KOPT-K1 (cell line): ENCODE data around the gene UNCX.
"Not testable (repeated sequence)": the region's sequence is repeated elsewhere in the genome, so short reads cannot be mapped to it uniquely, and the experiment has no call there.

ENCODE experiments used
- H3K27ac ChIP-seq: fragments of 200-600 bp; sonication (generic); 2 replicates; pipeline ENCODE4 v1.5.1; 2016; ENCODE audit warnings: antibody characterized with exemption, mild to moderate bottlenecking, low read depth, low read length; ENCODE audit not compliant: poor library complexity, severe bottlenecking
- H3K36me3 ChIP-seq: fragments of 200-600 bp; sonication (generic); 2 replicates; pipeline ENCODE4 v1.5.1; 2017; ENCODE audit warnings: antibody characterized with exemption, mild to moderate bottlenecking, low read length, moderate library complexity; ENCODE audit not compliant: insufficient read depth
- H3K9me3 ChIP-seq: fragments of 200-600 bp; sonication (generic); 2 replicates; pipeline ENCODE4 v1.5.1; 2017; ENCODE audit warnings: antibody characterized with exemption, low read length, mild to moderate bottlenecking; ENCODE audit not compliant: insufficient read depth, poor library complexity, severe bottlenecking

The UNCX gene

GRCh38 chr7:1264345-1265280 lies 31.9 kb downstream of the UNCX start:
- Histone ChIP-seq H3K27ac (no peak overlapping the region), H3K9me3 (no peaks in the 10 kb centered on the region), H3K36me3 (no peaks in the 10 kb centered on the region)

- Histone ChIP-seq H3K36me3 (no peaks in the 10 kb centered on the region), H3K9me3 (peaks cover 3% of the 10 kb centered on the region), H3K27ac (no peak overlapping the region)
These were observed 34.6 kb downstream of the UNCX start for GRCh38 chr7:1267016-1267900.

- Histone ChIP-seq H3K9me3 (peaks cover 4% of the 10 kb centered on the region), H3K36me3 (no peaks in the 10 kb centered on the region), H3K27ac (no peak overlapping the region)
These were observed 35.6 kb downstream of the UNCX start for GRCh38 chr7:1268076-1268815.

GRCh38 chr7:1268866-1269265 lies 36.2 kb downstream of the UNCX start:
- Histone ChIP-seq H3K27ac (no peak overlapping the region), H3K36me3 (no peaks in the 10 kb centered on the region), H3K9me3 (peaks cover 4% of the 10 kb centered on the region)

- no peaks in the 10 kb centered on the region for H3K36me3 ChIP-seq
These were observed 36.7 kb downstream of the UNCX start for GRCh38 chr7:1269336-1269890.

GRCh38 chr7:1270181-1270580 lies 37.5 kb downstream of the UNCX start:
- Histone ChIP-seq H3K36me3 (no peaks in the 10 kb centered on the region), H3K27ac (no peak overlapping the region), H3K9me3 (peaks cover 4% of the 10 kb centered on the region)

More at GRCh38 chr7:1269336-1269890, 36.7 kb downstream of the UNCX start:
- peaks cover 4% of the 10 kb centered on the region for H3K9me3 ChIP-seq
- no peak overlapping the region for H3K27ac ChIP-seq

- Histone ChIP-seq H3K36me3 (no peaks in the 10 kb centered on the region), H3K9me3 (peaks cover 4% of the 10 kb centered on the region), H3K27ac (no peak overlapping the region)
These were observed 38.4 kb downstream of the UNCX start for GRCh38 chr7:1271046-1271445.

GRCh38 chr7:1271656-1272055 lies 39.0 kb downstream of the UNCX start:
- Histone ChIP-seq H3K36me3 (no peaks in the 10 kb centered on the region), H3K9me3 (peaks cover 4% of the 10 kb centered on the region), H3K27ac (no peak overlapping the region)

- H3K9me3 ChIP-seq, H3K36me3 ChIP-seq, H3K27ac ChIP-seq: not testable (repeated sequence)
These were observed 39.5 kb downstream of the UNCX start for GRCh38 chr7:1272136-1272535.

GRCh38 chr7:1274121-1274875 lies 41.6 kb downstream of the UNCX start:
- H3K27ac ChIP-seq: no peak overlapping the region
- peaks cover 4% of the 10 kb centered on the region for H3K9me3 ChIP-seq
- H3K36me3 ChIP-seq: no peaks in the 10 kb centered on the region

GRCh38 chr7:1274876-1275375 lies 42.3 kb downstream of the UNCX start:
- Histone ChIP-seq H3K9me3 (peaks cover 4% of the 10 kb centered on the region), H3K27ac (no peak overlapping the region), H3K36me3 (no peaks in the 10 kb centered on the region)

GRCh38 chr7:1275451-1276381 lies 43.0 kb downstream of the UNCX start:
- Histone ChIP-seq H3K36me3 (no peaks in the 10 kb centered on the region), H3K9me3 (peaks cover 4% of the 10 kb centered on the region), H3K27ac (no peak overlapping the region)

GRCh38 chr7:1276626-1277175 lies 44.0 kb downstream of the UNCX start:
- H3K36me3 ChIP-seq: no peaks in the 10 kb centered on the region
- peaks cover 4% of the 10 kb centered on the region for H3K9me3 ChIP-seq
- H3K27ac ChIP-seq: no peak overlapping the region
